CD4-positive, alpha-beta T cell treated with Interleukin-6 for 4 hours (primary cell): Measurements from ENCODE around the gene EHMT2.
A peak's percentile ranks its signal among the peaks of the same experiment; 100 is the strongest.

Experiments
- DNase-seq: peaks from one replicate; pipeline ENCODE4 v3.0.0-alpha.2; 2020; ENCODE audit warnings: mixed read lengths

EHMT2 gene

GRCh38 chr6:31888276-31889258 is 8.9 kb downstream of the EHMT2 start:
- DNase-seq: peak; percentile 69

- no peak for DNase-seq
Measured at GRCh38 chr6:31887173-31888007, 10.1 kb downstream of the EHMT2 start.

DNA sequence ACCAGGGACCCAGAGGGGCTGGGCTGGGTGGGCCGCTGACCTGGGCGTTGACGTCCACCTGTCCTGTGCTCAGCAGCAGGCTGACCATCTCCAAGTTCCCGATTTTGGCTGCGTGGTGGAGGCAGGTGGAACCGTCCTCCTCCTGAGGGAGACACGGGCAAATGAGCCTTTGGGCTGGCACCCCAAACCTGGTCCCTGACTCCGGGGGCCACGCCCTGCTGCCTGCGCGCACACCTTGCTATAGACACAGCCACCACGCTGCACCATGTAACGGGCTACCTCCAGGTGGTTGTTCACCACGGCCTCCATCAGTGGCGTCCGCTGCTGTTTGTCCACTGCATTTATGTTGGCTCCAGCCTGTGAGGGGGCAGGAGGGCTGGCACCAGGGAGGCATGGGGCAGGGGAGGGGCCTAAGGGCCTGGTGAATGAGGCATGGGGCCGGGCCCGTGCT is 10.9 kb downstream of the EHMT2 start:
- no peak for DNase-seq

DNA sequence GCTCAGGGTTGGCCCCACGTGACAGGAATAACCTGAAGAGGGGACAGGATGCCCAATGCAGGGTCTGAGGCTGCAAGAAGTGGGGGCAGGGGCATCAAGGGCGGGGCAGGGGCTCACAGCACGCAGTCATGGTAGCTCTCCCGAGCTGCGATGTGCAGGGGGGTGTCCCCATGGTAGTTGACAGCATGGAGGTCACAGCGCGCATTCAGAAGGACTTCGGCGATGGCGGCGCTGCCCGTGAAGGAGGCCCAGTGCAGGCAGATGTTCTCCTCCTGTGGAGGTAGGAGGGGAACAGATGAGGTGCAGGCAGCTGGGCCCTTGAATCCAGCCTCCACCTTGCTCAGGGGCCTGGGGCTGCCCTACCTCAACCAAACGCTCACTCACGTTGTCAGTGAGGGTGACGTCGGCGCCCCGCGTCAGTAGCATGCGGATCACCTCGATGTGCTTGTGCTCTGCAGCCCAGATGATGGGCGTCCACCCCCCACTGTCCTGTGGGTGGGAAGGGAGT is 12.9 kb downstream of the EHMT2 start:
- DNase-seq: no peak

DNA sequence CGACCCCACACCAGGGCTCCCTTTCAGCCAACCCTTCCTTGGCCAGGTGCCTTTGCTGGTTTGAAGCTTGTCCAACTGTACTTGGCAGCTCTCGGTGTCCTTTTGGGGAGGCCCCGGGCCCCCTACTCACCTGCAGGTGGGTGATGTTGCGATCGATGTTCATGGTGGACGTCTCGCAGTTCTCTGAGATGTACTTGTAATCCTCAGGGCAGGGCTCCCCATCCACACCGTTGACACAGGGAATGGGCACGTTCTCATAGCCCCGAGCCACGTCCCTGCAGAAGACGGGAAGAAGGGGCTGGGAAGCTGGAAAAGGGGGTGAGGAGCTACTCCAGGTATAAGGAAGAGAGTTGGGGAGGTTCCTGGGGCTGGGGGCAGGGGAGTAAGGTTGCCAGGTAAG is 13.8 kb downstream of the EHMT2 start:
- DNase-seq: no peak

DNA sequence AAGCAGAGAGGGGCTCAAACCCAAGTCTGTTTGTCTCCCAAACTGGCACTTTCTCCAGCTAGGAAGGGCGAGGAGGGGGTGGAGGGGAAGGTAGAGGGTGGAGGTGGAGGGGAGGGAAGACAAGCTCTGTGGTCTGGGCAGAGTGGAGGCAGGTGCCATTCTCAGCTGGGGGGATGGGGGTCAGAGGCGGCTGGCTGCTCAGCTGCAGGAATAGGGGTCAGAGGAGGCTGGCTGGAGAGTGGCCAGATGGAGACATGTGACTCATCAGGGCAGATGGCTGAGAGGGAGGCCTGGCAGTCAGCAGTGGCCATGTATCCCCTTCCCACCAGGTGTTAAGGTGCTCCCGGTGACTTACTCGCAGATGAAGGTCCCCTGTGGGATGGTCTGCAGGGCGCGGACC is 15.2 kb downstream of the EHMT2 start:
- DNase-seq: no peak

- no peak for DNase-seq
Measured at GRCh38 chr6:31881136-31881859, 16.2 kb downstream of the EHMT2 start.

GRCh38 chr6:31880616-31881015 is 16.9 kb downstream of the EHMT2 start:
- DNase-seq: no peak

- no peak for DNase-seq
Measured at GRCh38 chr6:31879901-31880300, 17.6 kb downstream of the EHMT2 start.

GRCh38 chr6:31879143-31879542 is 18.4 kb downstream of the EHMT2 start:
- DNase-seq: no peak

GRCh38 chr6:31878726-31879125 is 18.8 kb downstream of the EHMT2 start, which contains the start of gene SLC44A4:
Gene SLC44A4 (minus strand): TSS chr6:31878997. CDS start chr6:31878980, 17 bp downstream.
- DNase-seq: no peak

- DNase-seq: no peak
Measured at GRCh38 chr6:31878222-31878621, 19.3 kb downstream of the EHMT2 start.

DNA sequence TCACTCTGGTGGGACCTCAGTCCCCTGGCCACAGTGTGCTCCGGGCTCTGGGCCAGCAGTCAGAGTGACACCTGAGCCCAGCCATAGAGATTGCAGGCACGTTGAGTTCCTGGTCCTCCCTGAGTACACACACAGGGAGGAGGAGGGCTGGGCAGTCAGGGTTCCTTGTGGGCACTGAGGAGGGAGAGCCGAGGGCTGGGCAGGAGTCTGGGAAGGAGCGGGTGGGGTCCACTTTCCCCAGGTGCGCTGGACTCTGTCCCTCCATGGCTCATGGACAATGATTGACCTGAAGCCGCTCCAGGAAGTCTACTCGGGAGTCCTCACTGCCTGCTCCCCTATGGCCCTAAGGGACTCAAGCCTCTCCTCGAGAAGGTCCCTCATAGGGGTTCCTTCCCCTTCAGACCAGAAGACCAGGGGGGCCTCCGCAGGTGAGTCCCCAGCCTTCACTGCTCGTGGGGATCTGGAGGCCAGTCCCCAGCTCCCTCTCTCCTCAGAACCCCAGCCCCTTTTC is 19.8 kb downstream of the EHMT2 start:
- no peak for DNase-seq

- no peak for DNase-seq
Measured at GRCh38 chr6:31877125-31877650, 20.3 kb downstream of the EHMT2 start.

DNA sequence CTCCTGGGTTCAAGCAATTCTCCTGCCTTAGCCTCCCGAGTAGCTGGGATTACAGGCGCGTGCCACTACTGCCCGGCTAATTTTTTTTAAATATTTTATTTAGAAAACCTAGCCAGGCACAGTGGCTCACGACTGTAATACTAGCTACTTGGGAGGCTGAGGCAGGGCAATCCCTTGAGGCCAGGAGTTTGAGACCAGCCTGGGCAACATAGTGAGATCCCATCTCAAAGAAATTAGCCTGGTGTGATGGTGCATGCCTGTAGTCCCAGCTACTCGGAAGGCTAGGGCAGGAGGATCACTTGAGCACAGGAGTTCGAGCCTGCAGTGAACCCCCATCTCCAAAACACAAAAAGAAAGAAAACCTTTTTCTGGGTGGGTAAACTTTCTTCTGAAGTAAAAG is 21.1 kb downstream of the EHMT2 start:
- DNase-seq: no peak

GRCh38 chr6:31875877-31876276 is 21.6 kb downstream of the EHMT2 start:
- DNase-seq: no peak

GRCh38 chr6:31874836-31875572 is 22.5 kb downstream of the EHMT2 start:
- DNase-seq: no peak

DNA sequence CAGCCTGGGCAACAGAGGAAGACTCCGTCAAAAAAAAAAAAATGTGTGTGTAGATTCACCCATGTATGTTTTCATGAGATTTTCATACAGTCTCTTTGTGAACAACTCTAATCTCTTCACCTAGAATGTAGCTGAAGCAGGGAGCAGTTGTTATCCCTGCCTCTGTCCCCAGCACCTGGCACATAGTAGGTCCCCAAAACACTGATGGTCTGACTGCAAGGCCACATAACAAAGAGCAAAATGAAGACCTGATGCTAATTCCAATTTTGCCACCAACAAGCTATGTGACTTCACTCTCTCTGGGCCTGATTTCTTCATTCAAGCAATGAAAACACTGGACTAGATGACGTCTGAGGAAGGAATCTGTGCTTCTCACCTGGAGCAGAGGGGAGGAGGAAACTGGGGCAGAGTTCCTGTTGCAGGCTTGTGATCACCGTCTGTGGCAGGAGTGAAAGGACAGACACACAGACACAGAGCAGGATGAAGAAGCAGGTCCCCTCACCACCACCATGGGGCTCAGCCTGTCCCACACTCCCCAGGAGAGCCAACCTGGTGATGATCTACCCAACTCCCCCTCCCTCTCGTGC is 23.3 kb downstream of the EHMT2 start:
- DNase-seq: no peak

GRCh38 chr6:31871046-31871659 is 26.3 kb downstream of the EHMT2 start:
- no peak for DNase-seq

DNA sequence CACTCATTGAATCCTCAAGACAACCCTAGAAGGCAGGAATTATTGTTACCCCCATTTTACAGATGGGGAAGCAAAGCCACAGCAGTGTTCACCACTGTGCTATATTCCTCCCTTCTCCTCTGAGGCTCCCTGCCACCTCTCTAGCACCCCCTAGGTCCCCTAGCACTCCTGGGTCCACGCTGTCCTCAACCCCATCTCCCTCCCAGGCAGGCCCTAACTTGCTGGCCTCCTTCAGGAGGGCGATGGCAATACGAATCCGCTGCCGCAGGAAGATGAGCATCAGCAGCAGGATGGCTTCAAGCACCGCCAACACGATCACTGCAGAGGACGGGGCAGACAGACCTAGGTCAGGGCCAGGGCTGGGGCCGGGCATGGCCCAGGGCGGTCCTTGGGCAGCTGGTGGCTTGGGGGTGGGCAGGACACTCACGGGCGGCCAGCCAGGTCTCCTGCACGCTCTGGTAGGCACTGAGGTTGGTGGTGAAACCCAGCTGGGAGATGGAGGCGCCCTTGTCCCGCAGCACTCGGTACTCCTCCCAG is 27.0 kb downstream of the EHMT2 start:
- DNase-seq: no peak
